Measurements from ENCODE around the gene MRPL9.

DNA sequence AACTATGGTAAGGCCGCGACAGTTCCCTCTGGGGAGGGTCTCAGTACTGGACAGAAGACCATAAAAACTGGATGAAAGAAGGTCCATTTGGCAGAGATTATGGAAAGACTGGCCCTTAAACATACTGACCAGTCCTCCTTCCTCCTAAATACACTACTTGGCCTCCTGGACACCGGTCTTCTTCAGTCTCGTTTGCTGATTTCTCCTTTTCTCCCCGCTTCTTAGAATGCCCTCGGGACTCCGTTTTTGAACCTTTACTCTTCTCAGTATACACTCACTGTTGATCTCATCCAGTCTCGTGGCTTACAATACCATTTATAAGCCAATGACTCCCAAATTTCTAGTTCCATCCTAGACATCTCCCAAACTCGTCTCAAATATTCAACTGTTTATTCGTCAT is 694 bp upstream of the MRPL9 start:
- TF ChIP-seq, protein P1, sequence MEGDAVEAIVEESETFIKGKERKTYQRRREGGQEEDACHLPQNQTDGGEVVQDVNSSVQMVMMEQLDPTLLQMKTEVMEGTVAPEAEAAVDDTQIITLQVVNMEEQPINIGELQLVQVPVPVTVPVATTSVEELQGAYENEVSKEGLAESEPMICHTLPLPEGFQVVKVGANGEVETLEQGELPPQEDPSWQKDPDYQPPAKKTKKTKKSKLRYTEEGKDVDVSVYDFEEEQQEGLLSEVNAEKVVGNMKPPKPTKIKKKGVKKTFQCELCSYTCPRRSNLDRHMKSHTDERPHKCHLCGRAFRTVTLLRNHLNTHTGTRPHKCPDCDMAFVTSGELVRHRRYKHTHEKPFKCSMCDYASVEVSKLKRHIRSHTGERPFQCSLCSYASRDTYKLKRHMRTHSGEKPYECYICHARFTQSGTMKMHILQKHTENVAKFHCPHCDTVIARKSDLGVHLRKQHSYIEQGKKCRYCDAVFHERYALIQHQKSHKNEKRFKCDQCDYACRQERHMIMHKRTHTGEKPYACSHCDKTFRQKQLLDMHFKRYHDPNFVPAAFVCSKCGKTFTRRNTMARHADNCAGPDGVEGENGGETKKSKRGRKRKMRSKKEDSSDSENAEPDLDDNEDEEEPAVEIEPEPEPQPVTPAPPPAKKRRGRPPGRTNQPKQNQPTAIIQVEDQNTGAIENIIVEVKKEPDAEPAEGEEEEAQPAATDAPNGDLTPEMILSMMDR (IDR thresholded peaks at IDR 0.05; ENCODE audit: low read depth, low read length) = no peak
- TF ChIP-seq EZH2phosphoT487 (IDR thresholded peaks at IDR 0.05; ENCODE audit: low read depth) = no peak
